Measurements from ENCODE around the gene OTUD7B.

DNA sequence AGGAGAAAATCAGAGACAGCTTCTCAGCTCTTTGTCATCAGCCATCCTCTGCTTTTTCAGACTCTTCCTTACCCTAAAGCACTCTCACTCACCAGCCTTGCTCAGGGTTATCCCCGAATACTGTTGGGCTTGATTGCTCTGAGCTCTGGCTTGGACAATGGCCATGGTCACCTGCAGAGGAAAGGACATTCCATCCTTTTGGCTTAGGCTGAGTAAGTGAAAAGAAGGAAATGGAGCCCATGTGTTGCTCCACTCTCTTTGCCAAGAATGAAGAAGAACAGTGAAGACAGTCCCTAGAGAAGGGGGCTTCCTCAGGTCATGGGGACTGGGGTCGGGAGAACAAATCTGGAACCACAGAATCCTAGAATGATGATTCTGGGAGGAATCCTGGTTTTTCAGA is 76.2 kb downstream of the OTUD7B start:
- TF ChIP-seq POLR2AphosphoS5 (IDR thresholded peaks at IDR 0.05; ENCODE audit: low read depth, low read length) (no peak), POLR2A (IDR thresholded peaks at IDR 0.05; ENCODE audit: low read depth, low read length) (no peak), TAF1 (IDR thresholded peaks at IDR 0.05; ENCODE audit: low read depth, low read length) (no peak)
